ENCODE measurements around the gene PDIA2.

GRCh38 chr16:306911-307370 is 24.0 kb downstream of the PDIA2 start:
- TF ChIP-seq CTCF (IDR thresholded peaks at IDR 0.05) (no peak), ZFX (IDR thresholded peaks at IDR 0.05; ENCODE audit: borderline replicate concordance) (no peak)

Measured in 22Rv1 (cell line).